SK-N-SH (cell line): ENCODE measurements around the gene CTNNA3. TPM values are rescaled to one million over a fixed set of nuclear protein-coding genes. Genes with fewer than 3 reads are reported as not detected.

ENCODE experiments used
- CTCF ChIA-PET: fragments of 300-600, 350-600 bp; formaldehyde crosslinking; extraction: SDS; loops from one replicate; lab custom pipeline; 2021; lab: Yijun Ruan, JAX
- POLR2A ChIA-PET: fragments of 350-600 bp; sonication (Branson Sonifier 250); formaldehyde crosslinking; extraction: SDS; loops from one replicate; lab custom pipeline; 2020; ENCODE audit warnings: antibody characterized with exemption, inconsistent platforms; lab: Yijun Ruan, JAX
- DNase-seq: peaks from one replicate; pipeline ENCODE4 v3.0.0; 2012
- H2AFZ ChIP-seq: fragments of 200-600 bp; sonication (generic); 2 replicates; pipeline ENCODE4 v1.8.1; 2016; ENCODE audit warnings: antibody characterized with exemption, mild to moderate bottlenecking, low read depth
- H3F3A ChIP-seq: fragments of 200-600 bp; sonication (generic); replicated peaks from 2 replicates; pipeline ENCODE3; 2016; ENCODE audit warnings: antibody characterized with exemption, mild to moderate bottlenecking; ENCODE audit not compliant: insufficient read depth
- H3K27ac ChIP-seq, 2 experiments: fragments of 200-500 bp in 1 of 2; fragments of 200-600 bp in 1 of 2; sonication (Bioruptor generic) in 1 of 2; sonication (generic), shearing (Covaris generic) in 1 of 2; 2 replicates each; pipeline versions ENCODE4 v1.5.1 to v1.6.1; 2014 to 2016; ENCODE audit warnings: low read depth in 2 of 2, inconsistent platforms in 1 of 2, low read length in 1 of 2, mild to moderate bottlenecking in 1 of 2, mixed read lengths in 1 of 2
- H3K27me3 ChIP-seq: fragments of 200-600 bp; sonication (generic), shearing (Covaris generic); 2 replicates; pipeline ENCODE4 v1.6.1; 2016; ENCODE audit warnings: mixed run types; ENCODE audit not compliant: insufficient read depth
- H3K36me3 ChIP-seq, 2 experiments: fragments of 200-500 bp in 1 of 2; fragments of 200-600 bp in 1 of 2; sonication (Bioruptor generic) in 1 of 2; sonication (generic) in 1 of 2; replicated peaks in 1 of 2; 2 replicates each; pipeline versions ENCODE3 to v1.5.1; 2014 to 2016; ENCODE audit warnings: low read length in 1 of 2, mild to moderate bottlenecking in 1 of 2; ENCODE audit not compliant: insufficient read depth in 2 of 2, control insufficient read depth in 1 of 2
- H3K4me1 ChIP-seq, 2 experiments: fragments of 200-500 bp in 1 of 2; fragments of 200-600 bp in 1 of 2; sonication (Bioruptor generic) in 1 of 2; sonication (generic), shearing (Covaris generic) in 1 of 2; 2 replicates each; pipeline versions ENCODE4 v1.5.1 to v1.6.1; 2014 to 2016; ENCODE audit warnings: low read depth in 1 of 2, low read length in 1 of 2, mixed run types in 1 of 2; ENCODE audit not compliant: insufficient read depth in 2 of 2, control insufficient read depth in 1 of 2
- H3K4me2 ChIP-seq: fragments of 200-600 bp; sonication (generic), shearing (Covaris generic); 2 replicates; pipeline ENCODE4 v1.6.1; 2017; ENCODE audit warnings: mixed run types
- H3K4me3 ChIP-seq, 2 experiments: fragments of 200-500 bp in 1 of 2; fragments of 200-600 bp in 1 of 2; sonication (Bioruptor generic) in 1 of 2; sonication (generic), shearing (Covaris generic) in 1 of 2; 2 replicates each; pipeline versions ENCODE4 v1.5.1 to v1.8.1; 2014 to 2016; ENCODE audit warnings: low read depth in 2 of 2, inconsistent platforms in 1 of 2, low read length in 1 of 2, mild to moderate bottlenecking in 1 of 2, mixed read lengths in 1 of 2, moderate library complexity in 1 of 2
- H3K79me2 ChIP-seq: fragments of 200-600 bp; sonication (generic); 2 replicates; pipeline ENCODE4 v1.8.1; 2017; ENCODE audit warnings: mild to moderate bottlenecking; ENCODE audit not compliant: insufficient read depth
- H3K9ac ChIP-seq: fragments of 200-600 bp; sonication (generic); 2 replicates; pipeline ENCODE4 v1.6.1; 2017; ENCODE audit warnings: mixed run types
- H3K9me2 ChIP-seq: fragments of 200-600 bp; sonication (generic); 2 replicates; pipeline ENCODE4 v1.6.1; 2017; ENCODE audit warnings: mixed run types
- H3K9me3 ChIP-seq: fragments of 200-600 bp; sonication (generic); 2 replicates; pipeline ENCODE4 v1.6.1; 2017; ENCODE audit warnings: mixed run types, mild to moderate bottlenecking, moderate library complexity
- H4K20me1 ChIP-seq: fragments of 200-600 bp; sonication (generic); 2 replicates; pipeline ENCODE4 v1.6.1; 2017; ENCODE audit warnings: mild to moderate bottlenecking, mixed run types; ENCODE audit not compliant: insufficient read depth
- CHD2 ChIP-seq: fragments of 150-350 bp; IDR thresholded peaks from 2 replicates; pipeline ENCODE4 v1.6.1; 2018; ENCODE audit warnings: low read length; ENCODE audit not compliant: partially characterized antibody
- EZH2phosphoT487 ChIP-seq: fragments of 200-600 bp; sonication (generic); IDR thresholded peaks from 2 replicates; pipeline ENCODE4 v1.6.1; 2017; ENCODE audit warnings: low read depth, mixed run types, mild to moderate bottlenecking, antibody characterized with exemption, moderate library complexity, borderline replicate concordance
- FOSL2 ChIP-seq: IDR thresholded peaks from 2 replicates; pipeline ENCODE4 v1.4.0; 2012; ENCODE audit warnings: low read depth, mild to moderate bottlenecking, moderate library complexity, borderline replicate concordance
- FOXJ3 ChIP-seq: sonication (generic); formaldehyde crosslinking; IDR thresholded peaks from 2 replicates; pipeline ENCODE4 v1.5.1; 2020; ENCODE audit warnings: mild to moderate bottlenecking, missing genetic modification reagents
- FOXM1 ChIP-seq: IDR thresholded peaks from 2 replicates; pipeline ENCODE4 v1.4.0; 2012; ENCODE audit warnings: low read depth, mild to moderate bottlenecking
- IRF3 ChIP-seq: fragments of 150-350 bp; IDR thresholded peaks from 2 replicates; pipeline ENCODE4 v1.6.1; 2016; ENCODE audit warnings: mild to moderate bottlenecking, low read depth, low read length
- NFIC ChIP-seq: IDR thresholded peaks from 2 replicates; pipeline ENCODE4 v1.4.0; 2012; ENCODE audit warnings: borderline replicate concordance
- NRF1 ChIP-seq: IDR thresholded peaks from 2 replicates; pipeline ENCODE4 v1.6.1; 2012; ENCODE audit warnings: low read depth, mild to moderate bottlenecking, low read length
- POLR2AphosphoS5 ChIP-seq: IDR thresholded peaks from 2 replicates; pipeline ENCODE4 v1.6.1; 2012; ENCODE audit warnings: low read depth, low read length
- RAD21 ChIP-seq: IDR thresholded peaks from 2 replicates; pipeline ENCODE4 v1.6.1; 2012; ENCODE audit warnings: mild to moderate bottlenecking, low read length
- RXRA ChIP-seq: IDR thresholded peaks from 2 replicates; pipeline ENCODE4 v1.4.0; 2012; ENCODE audit warnings: low read depth, mild to moderate bottlenecking, borderline replicate concordance
- SMC3 ChIP-seq: IDR thresholded peaks from 2 replicates; pipeline ENCODE4 v1.6.1; 2012; ENCODE audit warnings: low read depth, low read length, improper control_type of control experiment
- TCF12 ChIP-seq: IDR thresholded peaks from 2 replicates; pipeline ENCODE4 v1.4.0; 2012
- USF2 ChIP-seq: fragments of 150-350 bp; IDR thresholded peaks from 2 replicates; pipeline ENCODE4 v1.6.1; 2017; ENCODE audit warnings: antibody characterized with exemption, low read length, low read depth, borderline replicate concordance
- YY1 ChIP-seq: IDR thresholded peaks from 2 replicates; pipeline ENCODE4 v1.4.0; 2012; ENCODE audit warnings: low read depth, mild to moderate bottlenecking
- ZBTB33 ChIP-seq: IDR thresholded peaks from 2 replicates; pipeline ENCODE4 v1.4.0; 2012; ENCODE audit warnings: low read depth, borderline replicate concordance
- WGBS: methylation state at CpG from one replicate; pipeline ENCODE4 v1.1.6; 2017; ENCODE audit warnings: low lambda C conversion rate; 5-methylcytosine and 5-hydroxymethylcytosine counted together
- polyA plus RNA-seq, 3 experiments: library from polyadenylated mRNA; depleted of rRNA; stranded (reverse); fragments of >200 nt; gene quantifications; 2 replicates each; pipeline ENCODE4 v1.2.3, GENCODE V29; 2012

The CTNNA3 gene
- polyA plus RNA-seq, 1 of the 3 experiments (the other 2 are of a cell fraction) = not detected

GRCh38 chr10:67246066-67246555, 449.9 kb downstream of the CTNNA3 start:
- Histone ChIP-seq H3K4me1 (no peaks in the 10 kb centered on the region), H3K79me2 (no peaks in the 10 kb centered on the region), H2AFZ (no peak overlapping the region; the same call in 1 of the 2 replicates), H3K9me3 (no peaks in the 10 kb centered on the region), H3K27me3 (no peaks in the 10 kb centered on the region), H4K20me1 (no peaks in the 10 kb centered on the region), H3F3A (no peaks in the 10 kb centered on the region), H3K4me3 (no peak overlapping the region), H3K27ac (no peak overlapping the region), H3K36me3 (no peaks in the 10 kb centered on the region), H3K9ac (no peak overlapping the region), H3K4me2 (no peak overlapping the region), H3K9me2 (no peaks in the 10 kb centered on the region)
- WGBS = 6% methylated on average over 3 of the region's 3 CpGs
- ChIA-PET CTCF (no interaction called here), POLR2A (no interaction called here)
- TF ChIP-seq CHD2 = no peak
- TF ChIP-seq USF2 = no peak
- no peak for TF ChIP-seq FOSL2
- no peak for TF ChIP-seq RXRA
- no peak for TF ChIP-seq FOXM1
- TF ChIP-seq EZH2phosphoT487 = no peak
- TF ChIP-seq TCF12 = no peak
- TF ChIP-seq FOXJ3 (CRISPR knock-in tag) = no peak
- no peak for DNase-seq

GRCh38 chr10:67242528-67242927, 453.5 kb downstream of the CTNNA3 start:
- POLR2A ChIA-PET = no interaction called here
- CTCF ChIA-PET = no interaction called here

More at GRCh38 chr10:67242528-67242927, 453.5 kb downstream of the CTNNA3 start:
- Histone ChIP-seq H2AFZ (no peak overlapping the region), H3K9me2 (no peaks in the 10 kb centered on the region), H3K27me3 (no peaks in the 10 kb centered on the region), H3K4me3 (no peak overlapping the region), H3K9me3 (no peaks in the 10 kb centered on the region), H3K4me1 (no peaks in the 10 kb centered on the region), H4K20me1 (no peaks in the 10 kb centered on the region), H3K9ac (no peak overlapping the region), H3K36me3 (no peaks in the 10 kb centered on the region), H3K4me2 (no peak overlapping the region), H3F3A (no peaks in the 10 kb centered on the region), H3K79me2 (no peaks in the 10 kb centered on the region), H3K27ac (no peak overlapping the region)
- TF ChIP-seq RAD21 (no peak), NFIC (no peak), IRF3 (no peak), ZBTB33 (no peak), YY1 (no peak), POLR2AphosphoS5 (no peak), SMC3 (no peak), NRF1 (no peak), TCF12 (no peak)
- no peak for DNase-seq
- 0% methylated on average over 3 of the region's 3 CpGs for WGBS
